ENCODE data around the gene WFDC5. TPM values are rescaled to one million over a fixed set of nuclear protein-coding genes. Genes with fewer than 3 reads are reported as not detected.

WFDC5 gene
- total RNA-seq, 4 donors from 2014 or later, result not detected

GRCh38 chr20:45109634-45110033, 5.3 kb downstream of the WFDC5 start:
- Histone ChIP-seq H3K27ac (no peak overlapping the region), H3K4me3 (no peak overlapping the region), H3K4me1 (no peaks in the 10 kb centered on the region), H3K27me3 (peaks cover 70% of the 10 kb centered on the region), H3K9me3 (no peaks in the 10 kb centered on the region), H3K36me3 (no peaks in the 10 kb centered on the region)
- TF ChIP-seq POLR2A (IDR thresholded peaks at IDR 0.05) (no peak), EP300 (IDR thresholded peaks at IDR 0.05) (no peak), CTCF (IDR thresholded peaks at IDR 0.05) (no peak), POLR2AphosphoS5 (IDR thresholded peaks at IDR 0.05) (no peak)
- WGBS, 2 donors (ENCODE audit: low coverage in 1 of 2), result 66 to 78% methylated on average over 7 to 8 of the region's 8 CpGs
- no peak for ATAC-seq

DNA sequence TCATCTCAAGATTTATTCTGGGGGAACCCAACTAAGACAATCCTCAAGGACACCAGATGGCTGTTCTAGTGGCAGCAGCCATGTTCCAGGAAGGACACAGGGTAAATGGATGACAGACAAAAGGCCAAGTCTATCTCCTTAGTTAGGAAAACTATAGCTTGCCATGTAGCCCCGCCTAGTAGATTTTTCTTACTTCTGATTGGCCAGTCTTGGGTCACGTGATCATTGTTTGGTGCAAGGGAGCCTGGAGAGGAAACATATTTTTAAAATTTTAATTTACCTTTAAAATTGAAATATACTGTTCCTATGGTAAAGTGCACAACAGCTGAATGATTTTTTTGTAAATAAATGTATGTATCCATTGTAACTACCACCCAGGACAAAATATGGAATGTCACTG, 9.7 kb downstream of the WFDC5 start:
- TF ChIP-seq EP300 (IDR thresholded peaks at IDR 0.05), result no peak
- no peak for TF ChIP-seq POLR2A (IDR thresholded peaks at IDR 0.05)
- TF ChIP-seq POLR2AphosphoS5 (IDR thresholded peaks at IDR 0.05), result no peak
- 83 to 100% methylated on average over 2 of the region's 2 CpGs for WGBS, 2 donors (ENCODE audit: low coverage in 1 of 2)
- ATAC-seq, result no peak
- Histone ChIP-seq H3K27me3 (peaks cover 73% of the 10 kb centered on the region), H3K4me3 (no peak overlapping the region), H3K4me1 (peaks cover 0 to 5% (median 0%) of the 10 kb centered on the region in 3 donors), H3K27ac (no peak overlapping the region), H3K9me3 (no peaks in the 10 kb centered on the region), H3K36me3 (no peaks in the 10 kb centered on the region)

- no peak for ATAC-seq
- Histone ChIP-seq H3K9me3 (no peaks in the 10 kb centered on the region), H3K36me3 (no peaks in the 10 kb centered on the region), H3K27me3 (peaks cover 73% of the 10 kb centered on the region), H3K4me3 (no peak overlapping the region), H3K27ac (no peak overlapping the region), H3K4me1 (peaks cover 0 to 5% (median 0%) of the 10 kb centered on the region in 3 donors)
- 62 to 75% methylated on average over 3 to 5 of the region's 5 CpGs for WGBS, 2 donors (ENCODE audit: low coverage in 1 of 2)
- TF ChIP-seq POLR2A (IDR thresholded peaks at IDR 0.05) (no peak), POLR2AphosphoS5 (IDR thresholded peaks at IDR 0.05) (no peak), CTCF (IDR thresholded peaks at IDR 0.05) (no peak), EP300 (IDR thresholded peaks at IDR 0.05) (no peak)
Measured at GRCh38 chr20:45104786-45105185, 10.2 kb downstream of the WFDC5 start.

DNA sequence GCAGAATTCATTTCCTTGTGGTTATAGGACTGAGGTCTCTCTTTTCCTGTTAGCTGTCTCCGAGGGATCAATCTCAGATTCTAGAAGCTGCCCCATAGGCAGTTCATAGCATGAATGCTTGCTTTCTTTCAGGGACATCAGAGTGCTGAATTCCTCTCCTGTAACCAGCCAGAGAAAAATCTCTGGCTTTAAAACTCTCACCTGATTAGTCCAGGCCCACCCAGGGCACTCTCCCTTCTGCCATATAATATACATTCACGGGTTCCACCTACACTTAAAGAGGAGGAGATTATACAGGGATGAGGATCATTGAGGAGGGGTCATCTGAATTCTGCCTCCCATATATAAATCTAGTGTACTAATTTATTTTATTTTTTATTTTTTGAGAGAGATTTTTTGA, 11.9 kb downstream of the WFDC5 start:
- peaks cover 77% of the 10 kb centered on the region for H3K27me3 ChIP-seq
- WGBS, 2 donors (ENCODE audit: low coverage in 1 of 2), result 57 to 58% methylated on average over 1 to 2 of the region's 2 CpGs

DNA sequence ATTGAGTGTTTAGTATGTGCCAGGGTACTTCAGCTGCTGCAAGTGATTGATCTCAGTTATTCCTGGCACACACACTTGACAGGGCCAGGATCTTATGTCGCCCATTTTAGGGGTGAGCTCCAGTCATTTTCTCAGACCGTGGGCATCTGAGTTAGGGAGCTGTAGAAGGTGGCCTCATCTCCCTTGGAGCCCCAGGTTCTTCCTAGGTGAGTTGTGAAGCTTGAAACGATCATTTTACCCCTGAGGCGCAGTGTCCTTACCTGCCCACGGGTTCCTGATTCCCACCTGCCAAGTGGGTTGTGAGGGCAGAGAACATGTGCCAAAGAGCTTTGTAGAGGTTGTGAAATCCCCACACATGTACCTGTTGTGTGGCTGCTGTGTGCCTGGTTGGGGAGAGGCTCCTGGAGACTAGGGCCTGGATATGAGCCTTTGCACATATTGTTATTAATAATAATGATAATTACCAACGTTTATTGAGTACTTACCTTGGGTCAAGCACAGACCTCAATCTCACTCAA, 13.6 kb downstream of the WFDC5 start:
- no peak for ATAC-seq
- WGBS, 2 donors (ENCODE audit: low coverage in 1 of 2), result 59 to 60% methylated on average over 1 to 4 of the region's 6 CpGs
- Histone ChIP-seq H3K27ac (no peak overlapping the region), H3K27me3 (peaks cover 79% of the 10 kb centered on the region), H3K4me1 (peaks cover 0 to 17% (median 5%) of the 10 kb centered on the region in 3 donors), H3K36me3 (no peaks in the 10 kb centered on the region), H3K4me3 (no peak overlapping the region), H3K9me3 (no peaks in the 10 kb centered on the region)
- TF ChIP-seq POLR2A (IDR thresholded peaks at IDR 0.05) (no peak), EP300 (IDR thresholded peaks at IDR 0.05) (no peak), POLR2AphosphoS5 (IDR thresholded peaks at IDR 0.05) (no peak), CTCF (IDR thresholded peaks at IDR 0.05) (no peak)

More for the DNA sequence above, 11.9 kb downstream of the WFDC5 start:
- Histone ChIP-seq H3K4me3 (no peak overlapping the region), H3K27ac (no peak overlapping the region), H3K4me1 (peaks cover 0 to 11% (median 1%) of the 10 kb centered on the region in 3 donors), H3K9me3 (no peaks in the 10 kb centered on the region), H3K36me3 (no peaks in the 10 kb centered on the region)
- ATAC-seq, result no peak
- no peak for TF ChIP-seq CTCF (IDR thresholded peaks at IDR 0.05)
- TF ChIP-seq POLR2A (IDR thresholded peaks at IDR 0.05), result no peak
- TF ChIP-seq POLR2AphosphoS5 (IDR thresholded peaks at IDR 0.05), result no peak
- no peak for TF ChIP-seq EP300 (IDR thresholded peaks at IDR 0.05)

Measured in gastroesophageal sphincter (tissue), 4 donors.